HG02884 (cell line): Measurements from ENCODE around the gene NINJ1.
A peak's percentile ranks its signal among the peaks of the same experiment; 100 is the strongest.

Source experiments
- ATAC-seq: cut with Tn5 transposase; IDR thresholded peaks from one replicate; pipeline ENCODE4 v1.9.1; 2021; ENCODE audit warnings: mild to moderate bottlenecking, moderate library complexity; ENCODE audit not compliant: unreplicated experiment

The NINJ1 gene

GRCh38 chr9:93134015-93134739 lies at the start of gene NINJ1:
TSS of gene NINJ1 (minus strand) at chr9:93134251. CDS start at chr9:93134217, 34 bp downstream.
- ATAC-seq = peak; percentile 66

- no peak for ATAC-seq
Observed at GRCh38 chr9:93183131-93183662, 49.1 kb upstream of the NINJ1 start.

GRCh38 chr9:93182572-93182971 lies 48.5 kb upstream of the NINJ1 start:
- no peak for ATAC-seq

- ATAC-seq = no peak
Observed at GRCh38 chr9:93181672-93182435, 47.8 kb upstream of the NINJ1 start.

GRCh38 chr9:93180938-93181337 lies 46.9 kb upstream of the NINJ1 start:
- no peak for ATAC-seq

- ATAC-seq = no peak
Observed at GRCh38 chr9:93178851-93179786, 45.1 kb upstream of the NINJ1 start.

- no peak for ATAC-seq
Observed at GRCh38 chr9:93177676-93178075, 43.6 kb upstream of the NINJ1 start.

- no peak for ATAC-seq
Observed at GRCh38 chr9:93174976-93175375, 40.9 kb upstream of the NINJ1 start.

- ATAC-seq = no peak
Observed at GRCh38 chr9:93173365-93174051, 39.5 kb upstream of the NINJ1 start.

GRCh38 chr9:93172666-93173364 lies 38.8 kb upstream of the NINJ1 start:
- no peak for ATAC-seq

GRCh38 chr9:93171261-93171990 lies 37.4 kb upstream of the NINJ1 start:
- no peak for ATAC-seq

GRCh38 chr9:93170571-93170970 lies 36.5 kb upstream of the NINJ1 start:
- ATAC-seq = no peak

GRCh38 chr9:93169444-93169843 lies 35.4 kb upstream of the NINJ1 start:
- ATAC-seq = no peak

- no peak for ATAC-seq
Observed at GRCh38 chr9:93168581-93168980, 34.5 kb upstream of the NINJ1 start.

- no peak for ATAC-seq
Observed at GRCh38 chr9:93167838-93168237, 33.8 kb upstream of the NINJ1 start.

- ATAC-seq = no peak
Observed at GRCh38 chr9:93167185-93167584, 33.1 kb upstream of the NINJ1 start.

GRCh38 chr9:93166699-93167098 lies 32.6 kb upstream of the NINJ1 start:
- ATAC-seq = no peak

- no peak for ATAC-seq
Observed at GRCh38 chr9:93164085-93164484, 30.0 kb upstream of the NINJ1 start.
